ENCODE data around the gene ACOX3. TPM values are rescaled to one million over a fixed set of nuclear protein-coding genes. Genes with fewer than 3 reads are reported as not detected.

The ACOX3 gene
- total RNA-seq, 1 donor: 26.9 TPM

DNA sequence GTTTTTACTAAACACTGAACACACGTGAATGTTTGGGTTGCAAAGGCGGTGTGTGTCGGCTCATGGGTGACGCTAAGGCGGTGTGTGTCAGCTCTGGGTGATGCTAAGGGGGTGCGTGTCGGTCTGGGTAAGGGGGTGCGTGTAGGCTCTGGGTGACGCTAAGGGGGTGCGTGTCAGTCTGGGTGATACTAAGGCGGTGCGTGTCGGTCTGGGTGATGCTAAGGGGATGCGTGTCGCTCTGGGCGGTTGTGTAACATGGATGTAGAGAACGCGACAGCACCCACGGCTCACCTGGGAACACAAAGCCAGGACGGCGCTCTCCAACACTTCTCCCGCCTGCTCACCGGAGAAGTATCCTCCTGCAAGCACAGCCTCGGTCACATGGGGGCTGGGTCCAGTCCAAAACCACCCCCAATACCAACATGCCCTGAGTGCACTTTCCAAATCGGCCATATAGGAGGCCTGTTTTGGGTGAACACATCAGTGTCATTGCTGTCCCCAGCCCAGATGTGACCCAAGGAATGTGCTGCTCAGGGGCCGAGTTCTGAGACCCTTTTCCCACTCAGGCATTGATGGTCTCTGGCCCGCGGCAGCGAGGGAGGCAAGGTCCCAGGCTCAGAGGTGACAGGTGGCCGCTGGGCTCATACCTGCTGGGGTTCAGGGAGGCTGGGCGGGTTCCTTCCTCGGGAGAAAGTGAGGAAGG is 67.1 kb downstream of the ACOX3 start:
- no peak overlapping the region for H3K4me3 ChIP-seq (ENCODE audit: low read depth, low read length)
- no peak for DNase-seq (ENCODE audit: low read depth)
- TF ChIP-seq, protein P1, sequence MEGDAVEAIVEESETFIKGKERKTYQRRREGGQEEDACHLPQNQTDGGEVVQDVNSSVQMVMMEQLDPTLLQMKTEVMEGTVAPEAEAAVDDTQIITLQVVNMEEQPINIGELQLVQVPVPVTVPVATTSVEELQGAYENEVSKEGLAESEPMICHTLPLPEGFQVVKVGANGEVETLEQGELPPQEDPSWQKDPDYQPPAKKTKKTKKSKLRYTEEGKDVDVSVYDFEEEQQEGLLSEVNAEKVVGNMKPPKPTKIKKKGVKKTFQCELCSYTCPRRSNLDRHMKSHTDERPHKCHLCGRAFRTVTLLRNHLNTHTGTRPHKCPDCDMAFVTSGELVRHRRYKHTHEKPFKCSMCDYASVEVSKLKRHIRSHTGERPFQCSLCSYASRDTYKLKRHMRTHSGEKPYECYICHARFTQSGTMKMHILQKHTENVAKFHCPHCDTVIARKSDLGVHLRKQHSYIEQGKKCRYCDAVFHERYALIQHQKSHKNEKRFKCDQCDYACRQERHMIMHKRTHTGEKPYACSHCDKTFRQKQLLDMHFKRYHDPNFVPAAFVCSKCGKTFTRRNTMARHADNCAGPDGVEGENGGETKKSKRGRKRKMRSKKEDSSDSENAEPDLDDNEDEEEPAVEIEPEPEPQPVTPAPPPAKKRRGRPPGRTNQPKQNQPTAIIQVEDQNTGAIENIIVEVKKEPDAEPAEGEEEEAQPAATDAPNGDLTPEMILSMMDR (IDR thresholded peaks at IDR 0.05; ENCODE audit: insufficient read depth, low read length): no peak

DNA sequence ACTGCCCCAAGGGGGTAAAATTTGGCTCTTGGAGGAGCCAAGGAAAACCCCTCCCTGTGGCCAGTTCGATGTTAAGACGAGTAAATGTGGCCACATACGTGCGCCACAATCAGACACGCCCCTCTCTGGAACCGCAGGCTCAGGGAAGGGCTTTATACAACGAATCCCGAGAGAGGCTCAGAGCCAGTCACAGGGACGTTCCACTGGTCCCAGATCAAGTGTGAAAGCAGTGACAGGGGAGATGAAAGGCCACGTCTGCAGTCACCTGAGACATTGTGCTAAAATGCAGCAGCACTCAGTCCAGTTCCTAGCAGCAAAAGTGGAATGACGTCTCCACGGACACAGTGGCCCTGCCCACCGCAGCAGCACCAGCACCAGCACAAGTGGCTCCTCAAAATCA is 68.0 kb downstream of the ACOX3 start:
- DNase-seq (ENCODE audit: low read depth): no peak
- no peak overlapping the region for H3K4me3 ChIP-seq (ENCODE audit: low read depth, low read length)
- TF ChIP-seq, protein P1 (IDR thresholded peaks at IDR 0.05; ENCODE audit: insufficient read depth, low read length): no peak

DNA sequence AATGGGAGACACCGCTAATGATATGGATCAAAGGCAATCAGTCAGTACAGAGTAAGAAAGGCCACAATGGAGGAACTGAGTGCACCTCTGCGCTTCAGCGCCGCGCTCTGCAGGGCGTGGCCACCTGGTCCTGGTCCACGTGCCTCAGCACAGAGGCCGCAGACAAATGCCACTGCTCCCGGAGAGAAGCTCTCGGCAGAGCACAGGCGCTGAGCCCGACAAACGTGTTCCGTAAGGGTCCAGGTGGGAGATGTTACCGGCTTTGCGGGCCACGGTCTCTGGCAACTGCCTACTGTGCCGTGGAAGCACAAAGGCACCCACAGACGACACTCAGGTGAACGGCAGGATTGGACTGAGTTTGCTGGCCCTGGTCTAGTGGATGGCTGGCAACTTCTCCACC is 68.9 kb downstream of the ACOX3 start:
- H3K4me3 ChIP-seq (ENCODE audit: low read depth, low read length): no peak overlapping the region
- DNase-seq (ENCODE audit: low read depth): no peak
- TF ChIP-seq, protein P1 (IDR thresholded peaks at IDR 0.05; ENCODE audit: insufficient read depth, low read length): no peak

DNA sequence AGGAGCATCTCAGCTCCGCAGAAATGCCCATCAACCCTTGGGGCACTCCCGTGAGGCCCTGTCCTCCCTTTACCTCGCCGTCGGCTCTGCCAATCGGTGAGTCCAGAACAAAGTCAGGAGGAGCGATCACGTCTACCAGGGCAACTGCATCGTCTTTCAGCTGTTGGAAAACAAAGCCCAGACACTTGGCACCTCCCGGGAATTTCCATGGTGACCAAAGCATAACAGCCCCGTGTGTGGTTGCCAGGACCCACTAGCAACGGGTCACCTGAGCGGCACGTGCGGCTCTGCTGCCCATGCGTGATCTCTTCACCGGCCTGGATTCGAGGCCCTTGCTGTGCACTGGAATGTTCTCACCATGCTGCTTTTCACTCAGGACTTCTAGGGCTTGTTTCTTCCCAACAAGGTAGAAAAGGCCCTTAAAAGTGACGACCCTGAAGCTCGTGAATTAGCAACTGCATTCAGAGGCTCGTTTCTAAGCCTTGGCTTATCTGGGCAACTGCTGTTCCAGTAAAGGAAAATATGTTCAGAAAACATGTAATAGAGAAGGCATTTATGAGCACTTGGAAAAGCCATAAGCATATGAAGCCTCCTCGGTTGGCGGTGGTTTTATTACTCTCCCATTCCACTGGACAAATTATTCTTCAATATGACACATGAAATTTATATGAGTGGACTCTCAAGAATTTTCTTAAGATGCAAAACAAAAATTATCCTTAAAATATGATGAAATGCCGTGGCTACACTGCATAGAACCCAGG is 69.5 kb downstream of the ACOX3 start:
- TF ChIP-seq, protein P1 (IDR thresholded peaks at IDR 0.05; ENCODE audit: insufficient read depth, low read length): no peak
- no peak overlapping the region for H3K4me3 ChIP-seq (ENCODE audit: low read depth, low read length)
- DNase-seq (ENCODE audit: low read depth): no peak

DNA sequence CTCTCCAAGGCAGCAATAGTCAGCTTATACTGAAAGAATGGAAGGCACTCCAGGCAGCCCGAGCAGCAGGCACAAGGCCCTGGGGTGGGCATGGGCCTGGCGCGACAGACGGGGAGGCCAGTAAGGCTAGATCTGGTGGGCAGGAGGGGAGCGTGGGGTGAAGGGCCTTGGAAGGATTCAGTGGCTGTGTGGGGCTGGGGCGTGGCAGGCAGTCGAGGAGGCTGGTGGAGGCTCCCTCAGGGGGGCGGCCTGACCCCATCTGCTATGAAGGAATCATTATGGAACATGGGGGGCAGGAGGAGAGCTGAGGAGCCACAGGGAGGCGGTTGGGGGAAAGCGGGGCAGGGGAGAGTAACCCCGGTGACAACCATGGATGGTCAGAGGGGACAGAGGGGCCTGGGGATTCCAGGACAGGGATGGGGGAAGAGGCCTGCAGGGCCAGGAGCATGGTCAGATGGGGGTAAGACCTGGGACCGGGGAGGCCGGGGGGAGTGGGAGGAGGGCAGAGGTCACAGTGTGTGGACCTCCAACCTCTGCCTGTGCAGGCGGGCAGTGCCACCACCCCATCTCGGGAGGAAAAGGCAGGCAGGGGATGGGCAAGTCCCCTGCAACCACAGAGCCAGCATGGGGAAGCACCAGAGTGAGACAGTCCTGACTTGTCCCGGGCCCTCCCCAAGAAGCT is 70.3 kb downstream of the ACOX3 start:
- DNase-seq (ENCODE audit: low read depth): no peak
- no peak overlapping the region for H3K4me3 ChIP-seq (ENCODE audit: low read depth, low read length)
- TF ChIP-seq, protein P1 (IDR thresholded peaks at IDR 0.05; ENCODE audit: insufficient read depth, low read length): no peak

DNA sequence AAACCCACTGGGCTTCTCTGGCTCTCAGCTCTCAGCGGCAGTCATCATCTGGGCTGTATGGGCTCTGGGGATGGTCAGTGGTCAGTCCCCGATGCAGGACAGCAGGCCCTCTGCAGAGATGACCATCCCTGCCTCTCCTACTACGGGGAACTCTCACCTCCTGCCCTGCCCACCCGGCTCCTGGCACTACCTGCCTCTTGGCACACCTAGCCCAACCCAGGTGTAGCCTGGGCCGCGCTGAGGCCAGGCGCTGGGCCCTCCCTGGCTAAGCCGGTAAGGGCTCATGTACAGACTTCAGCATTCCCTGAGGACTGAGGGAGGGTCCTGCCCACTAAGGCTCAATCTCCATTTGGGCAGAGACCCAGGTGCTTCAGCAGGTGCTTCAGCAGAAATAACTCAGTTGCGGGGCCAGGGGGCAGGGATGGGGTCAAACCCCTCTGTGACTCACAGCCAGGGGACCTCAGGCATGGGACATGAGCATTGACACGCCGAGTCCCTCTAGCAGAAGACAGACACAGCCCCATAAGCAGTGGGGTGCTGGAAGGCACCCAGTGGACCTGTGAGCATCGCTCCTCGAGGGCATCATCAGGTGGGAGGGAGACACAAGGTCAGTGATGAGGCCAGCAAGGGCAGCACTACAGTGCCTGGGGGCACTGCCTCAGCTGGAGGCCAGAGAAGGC is 71.0 kb downstream of the ACOX3 start:
- DNase-seq (ENCODE audit: low read depth): no peak

More for the DNA sequence above, 71.0 kb downstream of the ACOX3 start:
- TF ChIP-seq, protein P1 (IDR thresholded peaks at IDR 0.05; ENCODE audit: insufficient read depth, low read length): no peak
- no peak overlapping the region for H3K4me3 ChIP-seq (ENCODE audit: low read depth, low read length)
